ENCODE results near the gene PIP4K2C. TPM values are rescaled to one million over a fixed set of nuclear protein-coding genes. Genes with fewer than 3 reads are reported as not detected.
"Not testable (repeated sequence)": the region's sequence is repeated elsewhere in the genome, so short reads cannot be mapped to it uniquely, and the experiment has no call there.

PIP4K2C gene
- total RNA-seq, 2 experiments from 2014 or later: 21.6 to 21.9 TPM

GRCh38 chr12:57581802-57582201, 9.2 kb upstream of the PIP4K2C start:
- Mint-ChIP-seq H3K9me3 (no peaks in the 10 kb centered on the region), H3K36me3 (ENCODE audit: low read depth) (no peaks in the 10 kb centered on the region), H3K27me3 (peaks cover 1% of the 10 kb centered on the region), H3K27ac (no peak overlapping the region), H3K4me3 (no peak overlapping the region), H3K4me1 (peaks cover 5% of the 10 kb centered on the region)
- ChIA-PET POLR2A (interaction anchor here (1.1 kb wide), 1 partner anchor 10 kb away, joined by 4 read pairs; the partner anchor contains the start of gene PIP4K2C), CTCF (interaction anchor here (2.5 to 6.1 kb wide), 4 partner anchors 11 to 51 kb away, joined by 23 to 77 read pairs (median 50); partner anchors contain the start of genes B4GALNT1 and PIP4K2C)
- no peak for DNase-seq

- DNase-seq: no peak
- ChIA-PET POLR2A (interaction anchor here (1.1 to 1.4 kb wide), 2 partner anchors 9 to 159 kb away, joined by 4 read pairs; partner anchors contain the start of gene PIP4K2C), CTCF (interaction anchor here (1.0 to 6.1 kb wide), 13 partner anchors 7 to 273 kb away, joined by 3 to 77 read pairs (median 16); partner anchors contain the start of genes B4GALNT1, DTX3, GLI1 and OS9)
- Mint-ChIP-seq H3K4me3 (no peak overlapping the region), H3K4me1 (peaks cover 5% of the 10 kb centered on the region), H3K9me3 (no peaks in the 10 kb centered on the region), H3K27ac (no peak overlapping the region), H3K27me3 (peaks cover 1% of the 10 kb centered on the region), H3K36me3 (ENCODE audit: low read depth) (no peaks in the 10 kb centered on the region)
Measured at GRCh38 chr12:57582440-57582839, 8.6 kb upstream of the PIP4K2C start.

DNA sequence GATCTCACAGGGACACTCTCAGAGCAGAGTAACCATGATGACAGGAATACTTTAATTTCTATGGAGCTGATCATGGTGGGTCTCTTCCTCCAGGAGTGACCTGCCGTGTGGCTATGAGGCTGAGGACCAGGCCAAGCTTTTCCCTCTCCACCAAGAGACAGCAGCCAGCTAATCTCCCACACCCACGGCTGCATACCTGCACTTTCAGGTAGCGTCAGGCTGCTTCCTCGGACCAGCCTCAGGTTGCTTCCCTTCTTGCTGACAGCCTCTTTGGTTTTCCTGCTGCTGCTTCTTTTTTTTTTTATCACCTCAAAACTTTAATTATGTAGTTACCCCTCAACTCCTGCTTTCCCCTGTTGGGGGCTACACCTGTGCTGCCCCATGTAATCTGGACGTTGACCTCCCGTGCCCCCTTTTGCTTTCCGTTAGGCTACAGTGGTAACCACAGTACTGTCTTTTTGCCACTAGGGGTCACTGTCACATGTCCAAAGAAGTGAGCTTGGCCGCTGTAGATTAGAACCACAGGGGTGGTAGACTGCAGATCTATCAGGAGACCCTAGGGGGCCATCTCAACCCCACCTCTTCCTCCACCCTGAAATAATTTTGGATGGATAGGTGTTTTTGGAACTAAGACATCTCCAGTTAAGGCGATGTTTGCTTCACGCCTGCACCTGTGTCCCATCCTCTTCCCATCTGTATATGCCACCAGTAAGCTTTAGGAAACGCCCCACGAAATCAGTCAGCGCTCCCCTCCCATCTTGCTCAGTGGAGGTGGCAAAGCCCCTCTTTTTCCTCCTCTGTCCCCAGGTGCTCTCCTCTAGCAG, 7.8 kb upstream of the PIP4K2C start:
- no peaks in the 10 kb centered on the region for H3K36me3 Mint-ChIP-seq (ENCODE audit: low read depth)
- H3K27ac Mint-ChIP-seq: no peak overlapping the region
- POLR2A ChIA-PET: interaction anchor here (0.7 to 1.4 kb wide), 6 partner anchors 8 to 158 kb away, joined by 3 to 4 read pairs (median 4); partner anchors contain the start of gene OS9
- H3K4me3 Mint-ChIP-seq: no peak overlapping the region
- CTCF ChIA-PET: interaction anchor here (0.6 to 6.1 kb wide), 29 partner anchors 8 to 273 kb away, joined by 3 to 77 read pairs (median 9); partner anchors contain the start of genes ARHGEF25, B4GALNT1, DCTN2 and DTX3
- H3K4me1 Mint-ChIP-seq: peaks cover 5% of the 10 kb centered on the region
- peak; percentile 72 for DNase-seq
- peaks cover 1% of the 10 kb centered on the region for H3K27me3 Mint-ChIP-seq
- H3K9me3 Mint-ChIP-seq: no peaks in the 10 kb centered on the region

- Mint-ChIP-seq H3K4me3 (no peak overlapping the region), H3K9me3 (no peaks in the 10 kb centered on the region), H3K27ac (no peak overlapping the region), H3K4me1 (peaks cover 5% of the 10 kb centered on the region), H3K36me3 (ENCODE audit: low read depth) (no peaks in the 10 kb centered on the region), H3K27me3 (peaks cover 1% of the 10 kb centered on the region)
- CTCF ChIA-PET: interaction anchor here (1.1 to 6.1 kb wide), 23 partner anchors 9 to 161 kb away, joined by 3 to 77 read pairs (median 10); partner anchors contain the start of genes ARHGAP9, B4GALNT1, DCTN2 and DTX3
- DNase-seq: no peak
- POLR2A ChIA-PET: interaction anchor here (1.1 to 1.2 kb wide), 3 partner anchors 7 to 135 kb away, joined by 3 to 4 read pairs (median 3); partner anchors contain the start of gene OS9
Measured at GRCh38 chr12:57584050-57584449, 6.9 kb upstream of the PIP4K2C start.

DNA sequence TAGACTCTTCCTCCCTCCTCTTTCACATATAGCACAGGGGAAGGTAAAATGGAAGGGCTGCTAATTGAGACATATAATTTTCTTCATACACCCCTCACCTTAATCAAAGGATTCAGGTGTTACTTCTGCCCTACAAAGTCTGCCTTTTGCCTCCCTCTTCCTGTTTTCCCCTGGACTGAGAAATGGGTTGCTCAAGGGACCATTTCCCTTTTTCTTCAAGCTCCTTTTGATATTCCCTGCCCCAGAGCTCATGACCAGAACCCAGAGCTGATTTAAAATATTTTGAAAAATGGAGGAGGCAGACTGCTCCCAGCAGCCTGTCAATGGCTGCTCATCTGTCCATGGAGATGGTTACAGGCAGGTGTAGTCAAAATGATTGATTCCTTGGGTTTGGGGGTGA, 6.3 kb upstream of the PIP4K2C start:
- no peaks in the 10 kb centered on the region for H3K9me3 Mint-ChIP-seq
- peaks cover 1% of the 10 kb centered on the region for H3K27me3 Mint-ChIP-seq
- H3K4me1 Mint-ChIP-seq: peaks cover 3% of the 10 kb centered on the region
- POLR2A ChIA-PET: no interaction called here
- DNase-seq: no peak
- no peaks in the 10 kb centered on the region for H3K36me3 Mint-ChIP-seq (ENCODE audit: low read depth)
- CTCF ChIA-PET: interaction anchor here (1.2 to 6.1 kb wide), 13 partner anchors 8 to 161 kb away, joined by 3 to 77 read pairs (median 14); partner anchors contain the start of genes ARHGAP9, B4GALNT1, DCTN2 and GLI1
- no peak overlapping the region for H3K4me3 Mint-ChIP-seq
- H3K27ac Mint-ChIP-seq: no peak overlapping the region

GRCh38 chr12:57585156-57585555, 5.8 kb upstream of the PIP4K2C start:
- ChIA-PET CTCF (interaction anchor here (0.7 to 6.1 kb wide), 13 partner anchors 8 to 1468 kb away, joined by 3 to 77 read pairs (median 14); partner anchors contain the start of genes ARHGAP9, B4GALNT1, GLI1 and OS9), POLR2A (no interaction called here)
- Mint-ChIP-seq H3K36me3 (ENCODE audit: low read depth) (no peaks in the 10 kb centered on the region), H3K27me3 (peaks cover 1% of the 10 kb centered on the region), H3K27ac (no peak overlapping the region), H3K4me1 (peaks cover 2% of the 10 kb centered on the region), H3K4me3 (no peak overlapping the region), H3K9me3 (no peaks in the 10 kb centered on the region)
- DNase-seq: no peak

- Mint-ChIP-seq H3K4me1 (peaks cover 8% of the 10 kb centered on the region), H3K27me3 (peaks cover 1% of the 10 kb centered on the region), H3K4me3 (no peak overlapping the region), H3K36me3 (ENCODE audit: low read depth) (no peaks in the 10 kb centered on the region), H3K9me3 (no peaks in the 10 kb centered on the region), H3K27ac (no peak overlapping the region)
- ChIA-PET POLR2A (no interaction called here), CTCF (interaction anchor here (1.4 to 6.1 kb wide), 4 partner anchors 11 to 62 kb away, joined by 3 to 47 read pairs (median 25); partner anchors contain the start of gene B4GALNT1)
- no peak for DNase-seq
Measured at GRCh38 chr12:57586128-57586527, 4.9 kb upstream of the PIP4K2C start.

DNA sequence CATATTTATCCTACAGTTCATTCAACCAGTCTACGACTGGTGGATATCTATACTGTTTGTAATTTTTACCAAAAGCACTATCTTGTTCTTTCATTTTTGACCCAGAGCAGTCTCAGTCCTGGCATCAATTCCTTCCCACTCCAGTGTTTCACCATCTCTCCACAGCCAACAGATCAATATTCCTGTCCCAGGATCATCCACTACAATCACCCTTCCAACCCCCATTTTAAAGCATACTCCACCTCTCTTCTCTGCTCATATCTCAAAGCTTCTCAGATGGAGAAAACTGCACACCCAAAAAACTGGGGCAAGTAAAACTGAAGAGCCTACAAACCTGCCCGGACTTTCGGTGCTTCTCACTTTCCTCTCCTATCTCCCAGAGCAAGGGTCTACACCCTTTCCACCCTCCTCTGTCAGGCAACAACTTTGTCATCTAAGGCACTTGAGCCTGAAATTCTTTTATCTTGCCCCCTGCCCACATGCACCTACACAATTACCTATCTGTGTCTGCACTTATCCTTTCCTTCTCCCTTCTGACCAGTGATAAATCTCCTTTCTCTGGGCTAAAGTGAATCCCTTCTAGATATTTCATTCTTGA, 4.1 kb upstream of the PIP4K2C start:
- Mint-ChIP-seq H3K27me3 (peaks cover 1% of the 10 kb centered on the region), H3K4me1 (peaks cover 14% of the 10 kb centered on the region), H3K9me3 (no peaks in the 10 kb centered on the region), H3K4me3 (no peak overlapping the region), H3K36me3 (ENCODE audit: low read depth) (no peaks in the 10 kb centered on the region), H3K27ac (no peak overlapping the region)
- ChIA-PET POLR2A (no interaction called here), CTCF (no interaction called here)
- DNase-seq: no peak

DNA sequence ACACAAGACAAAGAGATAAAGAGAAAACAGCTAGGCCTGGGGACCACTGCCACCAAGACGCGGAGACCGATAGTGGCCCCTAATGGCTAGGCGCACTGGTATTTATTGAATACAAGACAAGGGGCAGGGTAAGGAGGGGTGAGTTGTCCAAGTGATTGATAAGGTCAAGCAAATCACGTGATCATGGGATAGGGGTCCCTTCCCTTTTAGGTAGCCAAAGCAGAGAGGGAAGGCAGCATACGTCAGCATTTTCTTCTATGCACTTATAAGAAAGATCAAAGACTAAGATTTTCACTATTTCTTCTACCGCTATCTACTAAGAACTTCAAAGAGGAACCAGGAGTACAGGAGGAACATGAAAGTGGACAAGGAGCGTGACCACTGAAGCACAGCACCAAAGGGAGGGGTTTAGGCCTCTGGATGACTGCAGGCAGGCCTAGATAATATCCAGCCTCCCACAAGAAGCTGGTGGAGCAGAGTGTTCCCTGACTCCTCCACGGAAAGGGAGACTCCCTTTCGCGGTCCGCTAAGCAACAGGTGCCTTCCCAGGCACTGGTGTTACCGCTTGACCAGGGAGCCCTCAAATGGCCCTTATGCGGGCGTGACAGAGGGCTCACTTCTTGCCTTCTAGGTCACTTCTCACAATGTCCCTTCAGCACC, 1.9 kb upstream of the PIP4K2C start:
- H3K36me3 Mint-ChIP-seq (ENCODE audit: low read depth); H3K27ac Mint-ChIP-seq; CTCF ChIA-PET; DNase-seq; H3K4me3 Mint-ChIP-seq; H3K9me3 Mint-ChIP-seq; H3K27me3 Mint-ChIP-seq: not testable (repeated sequence)
- peaks cover 26% of the 10 kb centered on the region for H3K4me1 Mint-ChIP-seq
- POLR2A ChIA-PET: interaction anchor here (1.0 kb wide), 1 partner anchor 130 kb away, joined by 3 read pairs; no protein-coding TSS in a partner anchor

GRCh38 chr12:57590479-57590863, 521 bp upstream of the PIP4K2C start:
- ChIA-PET POLR2A (interaction anchor here (1.0 to 3.7 kb wide), 7 partner anchors 9 to 182 kb away, joined by 3 to 17 read pairs (median 4); partner anchors contain the start of genes DCTN2, DTX3, EEF1AKMT3 and METTL1), CTCF (interaction anchor here (0.6 to 4.6 kb wide), 5 partner anchors 7 to 351 kb away, joined by 3 to 54 read pairs (median 3); no protein-coding TSS in a partner anchor)
- DNase-seq: no peak
- Mint-ChIP-seq H3K27ac (peak overlapping the region; percentile 50), H3K36me3 (ENCODE audit: low read depth) (peaks cover 7% of the 10 kb centered on the region), H3K4me3 (peak overlapping the region; percentile 82), H3K27me3 (no peaks in the 10 kb centered on the region), H3K9me3 (no peaks in the 10 kb centered on the region), H3K4me1 (peaks cover 26% of the 10 kb centered on the region)

DNA sequence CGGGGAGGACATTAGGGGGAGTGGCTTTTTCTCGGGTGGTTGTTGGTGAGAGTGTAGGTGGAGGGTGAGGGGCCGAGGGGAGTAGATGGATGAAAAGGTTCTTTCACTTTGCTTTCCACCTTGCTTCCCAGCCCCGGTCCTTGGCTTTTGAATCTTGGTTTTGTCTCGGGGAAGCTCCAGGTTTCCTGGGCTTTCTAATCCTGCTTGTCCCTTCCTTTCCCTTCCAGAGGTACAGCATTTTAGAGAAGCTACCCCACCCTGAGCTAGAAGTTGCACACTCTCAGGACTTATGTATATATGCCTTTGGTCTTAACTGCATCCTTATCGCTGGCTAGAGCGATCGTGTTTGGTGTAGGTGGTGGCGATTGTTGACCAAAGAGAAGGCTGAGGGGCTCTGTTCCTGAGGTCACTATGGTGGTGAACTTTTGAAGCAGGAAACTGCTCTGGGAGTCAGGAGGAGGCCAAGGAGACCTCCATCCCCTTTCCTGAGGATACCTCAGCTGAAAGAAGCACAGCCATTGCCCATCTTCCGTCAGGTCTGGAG, 862 bp downstream of the PIP4K2C start:
- ChIA-PET POLR2A (interaction anchor here (0.7 to 3.7 kb wide), 9 partner anchors 8 to 180 kb away, joined by 3 to 17 read pairs (median 3); partner anchors contain the start of genes DTX3, EEF1AKMT3 and METTL1), CTCF (interaction anchor here (1.1 to 4.6 kb wide), 4 partner anchors 8 to 352 kb away, joined by 3 to 54 read pairs (median 3); partner anchors contain the start of gene TSPAN31)
- Mint-ChIP-seq H3K4me1 (peaks cover 26% of the 10 kb centered on the region), H3K36me3 (ENCODE audit: low read depth) (peaks cover 17% of the 10 kb centered on the region), H3K27ac (peak overlapping the region; percentile 56), H3K4me3 (peak overlapping the region; percentile 82), H3K9me3 (no peaks in the 10 kb centered on the region), H3K27me3 (no peaks in the 10 kb centered on the region)
- DNase-seq: no peak

All from activated CD4-positive, alpha-beta memory T cell treated with anti-CD3 and anti-CD28 coated beads, Interleukin-2, amount 10 ng/mL, durations not matched to agents 7 days and 5 days (primary cell).